Measurements from ENCODE around the gene ATP10A.
"Not testable (repeated sequence)": the region's sequence is repeated elsewhere in the genome, so short reads cannot be mapped to it uniquely, and the experiment has no call there.

Gene ATP10A

GRCh38 chr15:25859838-25860645 is 3.1 kb downstream of the ATP10A start:
- Histone ChIP-seq H3K9ac (peak overlapping the region; percentile 65; the same call in 1 of the 2 replicates), H4K20me1 (peaks cover 15% of the 10 kb centered on the region; the same call in 1 of the 2 replicates), H3K4me3 (peak overlapping the region; percentile 82), H3K27ac (peak overlapping the region; percentile 85), H3K27me3 (no peaks in the 10 kb centered on the region), H3K36me3 (peaks cover 17% of the 10 kb centered on the region), H3K4me2 (peak overlapping the region; percentile 97), H3K9me3 (no peaks in the 10 kb centered on the region), H3K4me1 (peaks cover 74% of the 10 kb centered on the region)
- TF ChIP-seq Cebpa-rat (IDR thresholded peaks at IDR 0.05), result no peak

GRCh38 chr15:25858952-25859760 is 4.0 kb downstream of the ATP10A start:
- no peaks in the 10 kb centered on the region for H3K9me3 ChIP-seq
- no peak for TF ChIP-seq Cebpa-rat (IDR thresholded peaks at IDR 0.05)
- H3K36me3 ChIP-seq, result peaks cover 17% of the 10 kb centered on the region
- peaks cover 66% of the 10 kb centered on the region for H3K4me1 ChIP-seq
- H3K4me3 ChIP-seq, result peak overlapping the region; percentile 82
- peak overlapping the region; percentile 62 for H3K27ac ChIP-seq
- H3K4me2 ChIP-seq, result peak overlapping the region; percentile 97
- peak overlapping the region; percentile 65; the same call in 1 of the 2 replicates for H3K9ac ChIP-seq
- H4K20me1 ChIP-seq, result peaks cover 15% of the 10 kb centered on the region; the same call in 1 of the 2 replicates
- H3K27me3 ChIP-seq, result no peaks in the 10 kb centered on the region

- not testable (repeated sequence) for H3K9me3 ChIP-seq, H3K27ac ChIP-seq, H3K9ac ChIP-seq, H3K4me3 ChIP-seq, H3K27me3 ChIP-seq
- Histone ChIP-seq H4K20me1 (peaks cover 20% of the 10 kb centered on the region), H3K36me3 (peaks cover 17% of the 10 kb centered on the region), H3K4me1 (peaks cover 78% of the 10 kb centered on the region), H3K4me2 (peak overlapping the region; percentile 10; the same call in 1 of the 2 replicates)
These were observed 7.1 kb downstream of the ATP10A start for GRCh38 chr15:25856059-25856458.

- peaks cover 14% of the 10 kb centered on the region for H3K36me3 ChIP-seq
- H3K9ac ChIP-seq, result no peak overlapping the region
- H4K20me1 ChIP-seq, result peaks cover 34% of the 10 kb centered on the region
- peak overlapping the region; percentile 88 for H3K4me2 ChIP-seq
- peak overlapping the region; percentile 37; the same call in 1 of the 2 replicates for H3K4me3 ChIP-seq
- peaks cover 78% of the 10 kb centered on the region for H3K4me1 ChIP-seq
- peak; percentile 23; the same call in 1 of the 2 replicates for TF ChIP-seq Cebpa-rat (IDR thresholded peaks at IDR 0.05)
- H3K27me3 ChIP-seq, result no peaks in the 10 kb centered on the region
- peak overlapping the region; percentile 32; the same call in 1 of the 2 replicates for H3K27ac ChIP-seq
- no peaks in the 10 kb centered on the region for H3K9me3 ChIP-seq
These were observed 10.2 kb downstream of the ATP10A start for GRCh38 chr15:25852661-25853524.

- H3K4me1 ChIP-seq, result peaks cover 86% of the 10 kb centered on the region
- peaks cover 5% of the 10 kb centered on the region; the same call in 1 of the 2 replicates for H3K36me3 ChIP-seq
- no peaks in the 10 kb centered on the region for H3K9me3 ChIP-seq
- TF ChIP-seq Cebpa-rat (IDR thresholded peaks at IDR 0.05), result no peak
- H3K27me3 ChIP-seq, result no peaks in the 10 kb centered on the region
- 0 out of 2 replicates have a peak overlapping the region, but pooled peaks have one; percentile 6 for H3K27ac ChIP-seq
- peaks cover 43% of the 10 kb centered on the region for H4K20me1 ChIP-seq
- H3K4me3 ChIP-seq, result no peak overlapping the region
- H3K4me2 ChIP-seq, result peak overlapping the region; percentile 88
- no peak overlapping the region for H3K9ac ChIP-seq
These were observed 11.1 kb downstream of the ATP10A start for GRCh38 chr15:25852027-25852426.

GRCh38 chr15:25850154-25851111 is 12.7 kb downstream of the ATP10A start:
- Histone ChIP-seq H3K4me2 (peak overlapping the region; percentile 88), H4K20me1 (peaks cover 59% of the 10 kb centered on the region), H3K4me1 (peaks cover 88% of the 10 kb centered on the region), H3K4me3 (peak overlapping the region; percentile 56), H3K9ac (peak overlapping the region; percentile 72), H3K27ac (peak overlapping the region; percentile 66), H3K9me3 (no peaks in the 10 kb centered on the region), H3K27me3 (no peaks in the 10 kb centered on the region), H3K36me3 (no peaks in the 10 kb centered on the region; the same call in 1 of the 2 replicates)
- TF ChIP-seq Cebpa-rat (IDR thresholded peaks at IDR 0.05), result no peak

GRCh38 chr15:25849157-25849921 is 13.8 kb downstream of the ATP10A start:
- no peak overlapping the region for H3K27ac ChIP-seq
- no peaks in the 10 kb centered on the region for H3K9me3 ChIP-seq
- TF ChIP-seq Cebpa-rat (IDR thresholded peaks at IDR 0.05), result no peak
- H3K4me2 ChIP-seq, result peak overlapping the region; percentile 88
- peak overlapping the region; percentile 38; the same call in 1 of the 2 replicates for H3K9ac ChIP-seq
- peaks cover 70% of the 10 kb centered on the region for H4K20me1 ChIP-seq
- H3K4me3 ChIP-seq, result no peak overlapping the region
- peaks cover 99% of the 10 kb centered on the region for H3K4me1 ChIP-seq
- H3K36me3 ChIP-seq, result no peaks in the 10 kb centered on the region; the same call in 1 of the 2 replicates
- no peaks in the 10 kb centered on the region for H3K27me3 ChIP-seq

- H3K4me1 ChIP-seq, result peaks cover 99% of the 10 kb centered on the region
- H4K20me1 ChIP-seq, result peaks cover 75% of the 10 kb centered on the region
- 0 out of 2 replicates have a peak, but pooled peaks cover 1% of the 10 kb centered on the region for H3K36me3 ChIP-seq
- no peak overlapping the region for H3K27ac ChIP-seq
- no peak overlapping the region for H3K9ac ChIP-seq
- peak overlapping the region; percentile 88 for H3K4me2 ChIP-seq
- H3K9me3 ChIP-seq, result no peaks in the 10 kb centered on the region
- H3K27me3 ChIP-seq, result no peaks in the 10 kb centered on the region
- no peak for TF ChIP-seq Cebpa-rat (IDR thresholded peaks at IDR 0.05)
- no peak overlapping the region for H3K4me3 ChIP-seq
These were observed 14.4 kb downstream of the ATP10A start for GRCh38 chr15:25848784-25849156.
